ENCODE data around the gene INHBB. TPM values are rescaled to one million over a fixed set of nuclear protein-coding genes. Genes with fewer than 3 reads are reported as not detected.

INHBB gene
- total and polyA plus RNA-seq, 5 donors, result 1.4 to 2.5 (median 2.4) TPM

DNA sequence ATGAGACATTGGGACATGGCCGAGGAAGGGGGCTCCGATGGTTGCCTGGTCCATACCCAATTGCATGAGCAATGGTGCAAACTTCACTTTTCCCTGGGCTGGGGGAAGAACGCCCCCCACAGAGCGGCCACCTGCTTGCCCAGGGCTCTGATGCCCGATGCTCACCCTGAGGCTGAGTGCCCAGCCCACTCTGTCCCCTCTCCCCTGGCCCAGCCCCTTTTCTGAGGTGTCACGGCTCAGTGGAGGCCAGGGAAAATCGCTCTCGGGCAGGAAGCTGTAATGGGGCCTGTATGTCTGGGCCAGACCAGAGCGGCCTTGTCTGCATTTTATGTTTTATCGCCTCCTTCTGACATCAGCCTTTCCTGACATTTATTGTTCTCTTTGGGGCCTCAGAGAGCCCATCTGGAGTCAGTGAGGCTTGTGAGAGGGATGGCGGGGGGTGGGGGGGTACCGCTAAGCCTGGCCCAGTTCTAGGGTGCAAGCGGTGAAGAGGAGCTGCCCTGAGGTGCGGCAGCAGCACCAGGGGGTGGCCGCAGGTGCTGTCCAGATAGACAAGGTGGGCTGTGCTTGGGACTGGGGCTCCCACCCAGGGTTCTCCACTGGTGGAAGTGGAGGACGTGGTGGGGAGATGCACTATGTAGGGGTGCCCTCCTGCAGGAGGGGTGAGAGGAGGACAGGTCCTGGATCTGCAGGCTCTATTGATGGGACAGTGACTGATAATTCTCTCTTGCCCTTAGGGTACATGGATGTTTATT is 46.2 kb downstream of the INHBB start:
- no peaks in the 10 kb centered on the region for H3K9me3 ChIP-seq (ENCODE audit: control insufficient read depth, low read length)
- no peak overlapping the region for H3K4me3 ChIP-seq (ENCODE audit: low read length)
- peak in 1 of 3 donors; percentile 21 for DNase-seq
- H3K27ac ChIP-seq (ENCODE audit: low read length), result no peak overlapping the region
- no peaks in the 10 kb centered on the region for H3K27me3 ChIP-seq (ENCODE audit: control insufficient read depth, insufficient read depth)
- no peak for ATAC-seq
- WGBS, result 87% methylated on average over 16 of the region's 16 CpGs
- intact Hi-C loops (cut with DNase I), result no loop called here
- no peaks in the 10 kb centered on the region for H3K4me1 ChIP-seq (ENCODE audit: control insufficient read depth, insufficient read depth, low read length)

DNA sequence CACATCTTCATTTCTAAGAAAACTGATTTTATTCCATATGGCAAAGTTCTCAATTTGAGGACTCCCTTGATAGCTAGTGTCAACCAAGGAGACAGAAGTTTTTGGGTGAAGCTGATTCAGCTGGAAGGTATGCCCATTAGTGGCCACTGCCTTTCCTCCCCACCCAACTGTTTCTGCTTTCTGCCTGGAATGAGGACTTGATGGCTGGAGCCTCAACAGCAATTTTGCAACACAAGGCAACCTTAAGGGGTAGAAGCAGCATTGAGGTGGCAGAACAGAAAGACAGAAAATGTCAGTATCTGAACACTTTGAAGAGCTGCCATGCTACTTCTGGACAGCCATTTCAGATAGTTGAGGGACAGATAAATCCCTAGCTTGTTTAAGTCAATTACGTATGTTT is 47.0 kb downstream of the INHBB start:
- intact Hi-C loops (cut with DNase I), result no loop called here
- 78% methylated on average over 1 of the region's 1 CpG for WGBS
- H3K9me3 ChIP-seq (ENCODE audit: control insufficient read depth, low read length), result no peaks in the 10 kb centered on the region
- ATAC-seq (no peak), DNase-seq (no peak)
- H3K4me3 ChIP-seq (ENCODE audit: low read length), result no peak overlapping the region
- H3K4me1 ChIP-seq (ENCODE audit: control insufficient read depth, insufficient read depth, low read length), result no peaks in the 10 kb centered on the region
- H3K27ac ChIP-seq (ENCODE audit: low read length), result no peak overlapping the region
- no peaks in the 10 kb centered on the region for H3K27me3 ChIP-seq (ENCODE audit: control insufficient read depth, insufficient read depth)

DNA sequence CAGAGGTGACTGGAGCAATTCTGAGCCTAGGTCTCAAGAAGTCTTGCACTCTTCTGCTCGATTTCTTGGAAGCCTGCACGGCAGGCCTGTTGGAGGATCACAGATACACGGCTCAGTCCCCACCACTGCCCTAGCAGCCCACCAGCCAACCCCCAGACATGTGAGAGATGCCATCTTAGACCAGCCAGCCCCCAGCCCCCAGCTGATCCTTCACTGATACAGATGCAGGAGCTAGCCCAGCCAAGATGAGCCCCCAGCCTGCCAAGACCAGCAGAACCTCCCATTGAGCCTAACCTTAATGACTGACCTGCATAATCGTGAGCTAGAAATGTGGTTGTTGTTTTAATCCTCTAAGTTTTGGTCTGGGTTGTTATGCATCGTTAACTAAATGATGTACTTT is 47.5 kb downstream of the INHBB start:
- intact Hi-C loops (cut with DNase I), result no loop called here
- no peaks in the 10 kb centered on the region for H3K9me3 ChIP-seq (ENCODE audit: control insufficient read depth, low read length)
- no peaks in the 10 kb centered on the region for H3K27me3 ChIP-seq (ENCODE audit: control insufficient read depth, insufficient read depth)
- H3K4me3 ChIP-seq (ENCODE audit: low read length), result no peak overlapping the region
- ATAC-seq (no peak), DNase-seq (no peak)
- H3K4me1 ChIP-seq (ENCODE audit: control insufficient read depth, insufficient read depth, low read length), result no peaks in the 10 kb centered on the region
- H3K27ac ChIP-seq (ENCODE audit: low read length), result no peak overlapping the region
- WGBS, result 91% methylated on average over 5 of the region's 5 CpGs

DNA sequence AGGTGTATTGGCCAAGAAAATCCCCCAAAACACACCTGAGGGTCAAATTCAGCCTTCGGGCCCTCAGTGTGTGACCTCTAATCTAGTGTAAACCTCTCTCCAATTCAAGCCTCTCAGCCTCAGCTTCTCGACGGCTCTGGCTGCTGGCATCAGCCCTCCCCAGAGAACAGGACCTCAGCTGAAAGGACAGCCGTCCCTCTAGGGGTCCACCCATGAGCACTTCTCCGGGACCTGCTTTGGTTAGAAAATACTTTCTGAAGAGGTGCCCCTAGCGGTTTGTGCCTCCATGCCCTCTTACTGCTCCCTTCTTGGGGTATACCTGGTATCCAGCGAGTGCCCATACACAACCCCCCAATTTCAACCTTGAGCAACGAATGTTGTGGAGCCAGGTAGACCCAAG is 48.8 kb downstream of the INHBB start:
- H3K4me3 ChIP-seq (ENCODE audit: low read length), result no peak overlapping the region
- no peak overlapping the region for H3K27ac ChIP-seq (ENCODE audit: low read length)
- WGBS, result 92% methylated on average over 8 of the region's 8 CpGs
- intact Hi-C loops (cut with DNase I), result no loop called here
- ATAC-seq (no peak), DNase-seq (no peak)
- no peaks in the 10 kb centered on the region for H3K9me3 ChIP-seq (ENCODE audit: control insufficient read depth, low read length)
- H3K4me1 ChIP-seq (ENCODE audit: control insufficient read depth, insufficient read depth, low read length), result no peaks in the 10 kb centered on the region
- H3K27me3 ChIP-seq (ENCODE audit: control insufficient read depth, insufficient read depth), result no peaks in the 10 kb centered on the region

DNA sequence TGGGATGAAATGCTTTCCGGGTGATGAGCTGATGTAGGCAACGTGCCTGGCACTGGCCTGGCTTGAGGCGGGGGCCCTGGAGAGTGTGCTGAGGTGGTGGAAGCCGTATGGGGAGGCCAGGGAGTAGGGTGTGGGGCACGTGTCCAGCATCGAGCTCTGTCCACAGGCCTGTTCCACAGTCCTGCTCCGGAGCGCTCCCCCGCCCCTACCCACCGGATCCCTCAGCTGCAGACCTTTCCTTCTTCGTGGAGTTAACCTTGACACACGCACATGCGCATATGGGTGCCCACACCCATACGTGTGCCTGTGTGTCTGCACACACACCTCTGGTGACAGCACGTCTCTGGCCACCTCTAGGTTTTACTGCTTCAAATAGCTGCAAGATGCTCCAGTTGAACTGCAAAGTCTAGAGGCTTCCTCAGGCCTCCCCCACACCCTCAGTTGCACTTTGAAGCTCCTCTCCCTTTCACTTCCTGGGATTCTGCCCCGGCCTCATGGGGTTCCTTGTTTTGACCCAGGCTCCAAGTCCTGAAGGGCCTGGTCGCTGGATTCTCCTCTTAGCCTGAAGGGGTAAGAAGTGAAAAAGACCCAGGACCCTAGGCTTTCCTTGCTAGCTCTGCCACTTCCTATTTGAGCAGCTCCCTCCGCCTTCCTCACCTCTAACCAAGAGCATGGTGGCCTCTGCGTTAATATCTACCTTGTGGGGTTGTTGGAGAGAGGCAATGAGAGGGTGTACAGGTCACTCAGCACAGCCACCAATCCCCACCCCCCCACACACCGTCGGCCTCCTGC is 49.5 kb downstream of the INHBB start:
- Histone ChIP-seq H3K4me1 (ENCODE audit: control insufficient read depth, insufficient read depth, low read length) (no peaks in the 10 kb centered on the region), H3K27ac (ENCODE audit: low read length) (no peak overlapping the region), H3K4me3 (ENCODE audit: low read length) (no peak overlapping the region), H3K27me3 (ENCODE audit: control insufficient read depth, insufficient read depth) (no peaks in the 10 kb centered on the region), H3K9me3 (ENCODE audit: control insufficient read depth, low read length) (no peaks in the 10 kb centered on the region)
- DNase-seq, result no peak
- intact Hi-C loops (cut with DNase I), result no loop called here
- 71% methylated on average over 21 of the region's 21 CpGs for WGBS
- ATAC-seq, result no peak

DNA sequence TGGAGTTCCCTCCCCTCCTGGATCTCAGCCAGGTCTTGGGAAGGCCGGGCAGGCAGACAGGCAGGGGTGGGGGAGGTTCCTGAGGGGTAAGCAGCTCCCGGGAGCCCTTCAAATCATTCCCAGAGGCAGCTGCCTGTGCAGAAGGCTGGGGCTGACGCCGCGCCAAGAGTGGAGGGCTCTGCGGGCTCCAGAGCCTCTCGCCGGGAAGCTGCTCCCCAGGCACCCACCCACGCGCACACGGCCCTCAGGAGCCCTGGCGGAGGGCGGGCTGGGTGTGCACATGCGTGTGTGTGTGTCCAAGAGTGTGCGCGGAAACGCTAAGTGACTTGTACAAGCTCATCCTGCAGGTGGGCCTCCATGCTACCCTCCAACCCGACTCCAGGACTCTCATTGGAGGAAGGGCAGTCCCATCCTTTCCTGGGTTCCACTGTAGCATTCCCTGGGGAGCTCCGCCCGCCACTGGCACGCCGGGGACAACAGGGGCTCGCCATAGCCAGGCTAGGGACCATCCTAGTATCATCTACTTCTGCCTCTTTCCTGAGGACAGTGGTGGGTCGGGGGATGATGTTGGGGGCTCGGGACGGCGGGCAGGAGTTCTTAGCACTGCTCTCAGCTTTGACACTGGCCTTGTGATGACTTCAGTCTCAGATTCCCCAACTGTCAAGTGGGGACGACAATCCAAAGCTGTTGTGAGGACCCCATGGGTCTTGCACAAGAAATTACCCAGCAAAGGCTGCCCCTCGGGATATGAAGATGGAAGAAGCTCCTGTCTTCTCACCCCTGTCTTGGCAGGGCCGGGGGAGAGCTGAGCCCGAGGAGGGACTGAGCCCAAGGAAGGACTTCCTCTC is 50.3 kb downstream of the INHBB start:
- intact Hi-C loops (cut with DNase I), result no loop called here
- 53% methylated on average over 31 of the region's 31 CpGs for WGBS
- ATAC-seq (no peak), DNase-seq (no peak)
- no peak overlapping the region for H3K4me3 ChIP-seq (ENCODE audit: low read length)
- H3K27ac ChIP-seq (ENCODE audit: low read length), result no peak overlapping the region
- no peaks in the 10 kb centered on the region for H3K9me3 ChIP-seq (ENCODE audit: control insufficient read depth, low read length)
- no peaks in the 10 kb centered on the region for H3K4me1 ChIP-seq (ENCODE audit: control insufficient read depth, insufficient read depth, low read length)
- H3K27me3 ChIP-seq (ENCODE audit: control insufficient read depth, insufficient read depth), result no peaks in the 10 kb centered on the region

DNA sequence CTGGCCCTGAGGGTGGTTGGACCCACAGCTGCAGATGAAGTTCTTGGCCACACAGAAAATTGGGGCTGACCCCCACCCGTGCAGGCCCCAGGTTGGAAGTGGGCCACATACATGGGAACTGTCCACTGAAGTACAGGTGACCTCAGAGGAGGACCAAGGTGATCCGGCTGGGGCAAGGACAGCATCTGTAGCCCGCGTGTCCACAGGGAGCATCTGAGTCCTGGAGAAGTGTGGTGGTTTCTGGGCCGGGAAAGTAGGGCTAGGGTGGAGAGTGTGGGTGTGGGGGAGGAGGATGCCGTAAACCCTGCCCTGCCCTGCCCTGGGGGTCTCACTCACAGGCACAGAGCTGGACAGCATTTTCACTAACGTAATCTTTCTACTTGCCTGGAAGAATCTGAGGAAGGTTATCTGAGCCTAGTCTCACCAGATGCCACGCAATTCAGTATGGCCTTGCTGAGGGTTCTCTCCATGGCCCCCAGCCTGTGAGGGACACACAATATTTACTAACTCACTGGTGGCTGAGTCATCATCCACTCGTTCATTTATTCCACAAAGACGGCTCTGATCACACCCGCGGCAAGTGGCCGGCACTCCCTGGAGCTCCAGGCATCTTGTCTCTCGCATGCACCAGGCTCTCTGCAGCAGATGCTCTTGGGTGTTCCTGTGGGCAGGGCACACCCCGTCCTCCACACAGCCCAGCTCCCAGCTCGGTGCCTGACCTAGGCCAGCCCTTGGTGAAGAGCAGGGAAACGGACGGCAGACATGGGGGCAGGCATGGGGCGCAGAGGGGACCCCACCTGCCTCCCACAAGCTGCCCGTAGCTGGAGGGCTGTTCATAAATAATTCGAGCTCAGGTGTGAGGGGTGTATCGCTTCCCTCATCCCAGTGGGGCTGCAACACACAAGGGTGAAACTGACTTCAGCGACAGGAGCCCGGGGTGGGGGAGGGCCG is 51.2 kb downstream of the INHBB start:
- no peak for DNase-seq
- ATAC-seq, result no peak
- Histone ChIP-seq H3K4me3 (ENCODE audit: low read length) (no peak overlapping the region), H3K27ac (ENCODE audit: low read length) (no peak overlapping the region), H3K9me3 (ENCODE audit: control insufficient read depth, low read length) (no peaks in the 10 kb centered on the region), H3K4me1 (ENCODE audit: control insufficient read depth, insufficient read depth, low read length) (no peaks in the 10 kb centered on the region), H3K27me3 (ENCODE audit: control insufficient read depth, insufficient read depth) (no peaks in the 10 kb centered on the region)
- 71% methylated on average over 25 of the region's 25 CpGs for WGBS
- intact Hi-C loops (cut with DNase I), result no loop called here

DNA sequence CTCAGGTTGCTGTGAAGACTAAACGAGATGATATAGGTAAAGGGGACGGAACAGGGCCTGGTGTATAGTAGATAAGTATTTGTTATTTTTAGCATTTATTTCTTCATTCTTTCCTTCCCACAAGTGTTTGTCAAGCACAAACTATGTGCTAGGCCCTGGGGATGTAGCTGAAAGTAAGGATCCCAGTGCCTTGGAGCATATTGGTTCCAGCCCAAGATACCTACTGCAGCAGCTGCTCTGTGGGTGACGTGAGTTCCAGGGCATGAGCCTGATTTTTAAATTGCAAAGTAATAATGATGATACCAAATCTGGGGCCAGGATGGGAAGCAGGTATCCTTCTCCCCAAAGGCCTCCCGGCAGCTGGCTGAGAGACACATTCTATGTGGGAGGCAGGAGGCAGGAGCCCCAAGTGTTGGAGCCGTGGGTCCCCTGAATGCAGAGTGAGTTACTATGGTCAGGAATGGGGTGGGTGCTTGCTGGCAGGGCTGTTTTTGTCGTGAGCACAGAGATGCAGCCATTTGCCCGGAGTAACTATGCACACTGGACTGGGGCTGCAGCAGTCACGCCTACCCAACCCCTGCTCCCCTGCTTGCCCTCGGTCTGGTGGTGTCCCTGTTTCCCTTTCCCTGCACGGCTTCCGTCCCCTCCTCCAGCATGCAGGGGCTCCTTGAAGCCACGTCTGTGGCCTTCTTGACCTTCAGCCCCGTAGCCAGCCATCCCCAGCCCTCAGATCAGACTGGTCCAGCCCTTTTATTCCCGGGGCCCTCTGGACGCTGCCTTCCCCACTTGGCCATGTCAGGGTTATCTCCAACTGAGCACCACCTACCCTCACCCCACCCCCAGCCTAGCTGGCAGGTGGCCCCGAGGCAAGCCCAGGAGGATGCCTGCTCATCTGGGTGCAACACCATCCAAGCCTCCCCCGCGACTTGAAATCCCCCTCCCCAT is 52.4 kb downstream of the INHBB start:
- Histone ChIP-seq H3K27me3 (ENCODE audit: control insufficient read depth, insufficient read depth) (no peaks in the 10 kb centered on the region), H3K4me3 (ENCODE audit: low read length) (no peak overlapping the region), H3K4me1 (ENCODE audit: control insufficient read depth, insufficient read depth, low read length) (no peaks in the 10 kb centered on the region), H3K27ac (ENCODE audit: low read length) (no peak overlapping the region), H3K9me3 (ENCODE audit: control insufficient read depth, low read length) (no peaks in the 10 kb centered on the region)
- intact Hi-C loops (cut with DNase I), result no loop called here
- 72% methylated on average over 18 of the region's 18 CpGs for WGBS
- DNase-seq, result no peak
- no peak for ATAC-seq

DNA sequence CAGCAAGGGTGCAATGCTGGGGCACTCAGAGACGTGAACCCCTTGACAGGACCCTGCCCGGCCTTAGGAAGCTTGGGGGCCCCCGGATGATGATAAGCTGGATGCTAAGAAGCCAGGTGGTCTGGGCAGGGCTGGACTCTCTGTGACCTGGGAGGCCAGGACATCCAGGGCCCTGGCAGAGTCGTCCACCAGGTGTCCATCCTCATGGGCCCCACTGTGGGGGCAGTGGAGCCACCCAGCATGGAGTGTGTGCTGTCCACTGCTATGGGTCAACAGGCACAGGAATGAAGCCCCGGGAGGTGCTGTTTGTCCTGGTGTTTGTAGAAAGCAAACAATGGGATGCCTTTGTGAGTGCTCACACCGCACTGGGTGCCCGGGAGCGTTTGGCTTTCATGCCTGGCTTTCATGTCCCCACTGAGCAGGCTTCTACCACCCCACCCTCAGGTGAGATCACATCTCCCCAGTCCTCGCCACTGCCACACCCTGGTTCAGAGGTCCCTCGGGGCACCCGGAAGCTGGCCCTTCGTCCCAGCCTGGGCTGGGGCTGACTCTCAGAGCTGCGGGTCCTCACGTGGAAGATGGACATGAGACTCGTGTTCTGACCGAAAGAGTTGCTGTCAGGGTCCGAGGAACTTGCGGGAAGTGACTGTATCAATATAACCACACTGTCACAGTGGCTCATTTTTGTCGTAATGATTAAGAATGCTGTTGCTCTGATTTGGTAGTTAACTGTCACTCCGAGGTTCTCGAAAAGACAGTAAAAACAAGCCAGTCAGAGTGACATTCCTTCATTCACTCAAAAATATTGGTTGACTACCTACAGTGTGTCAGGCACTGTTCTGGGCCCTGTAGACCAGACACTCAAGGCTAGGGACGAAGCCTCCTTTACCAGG is 53.3 kb downstream of the INHBB start:
- H3K4me1 ChIP-seq (ENCODE audit: control insufficient read depth, insufficient read depth, low read length), result no peaks in the 10 kb centered on the region
- H3K9me3 ChIP-seq (ENCODE audit: control insufficient read depth, low read length), result no peaks in the 10 kb centered on the region
- H3K27ac ChIP-seq (ENCODE audit: low read length), result no peak overlapping the region
- WGBS, result 85% methylated on average over 22 of the region's 22 CpGs
- intact Hi-C loops (cut with DNase I), result no loop called here
- ATAC-seq (no peak), DNase-seq (no peak)
- no peak overlapping the region for H3K4me3 ChIP-seq (ENCODE audit: low read length)
- no peaks in the 10 kb centered on the region for H3K27me3 ChIP-seq (ENCODE audit: control insufficient read depth, insufficient read depth)
